ENCODE results near the gene THRAP3.

The THRAP3 gene

GRCh38 chr1:36321119-36321951 lies 97.1 kb downstream of the THRAP3 start:
- TF ChIP-seq CTCF (IDR thresholded peaks at IDR 0.05; ENCODE audit: borderline replicate concordance, extremely low read depth, low read length, poor library complexity, severe bottlenecking), result no peak
- TF ChIP-seq EZH2 (IDR thresholded peaks at IDR 0.05; ENCODE audit: borderline replicate concordance, low read depth, low read length, severe bottlenecking), result no peak
- Histone ChIP-seq H3K27ac (ENCODE audit: low read length) (no peak overlapping the region), H3K4me2 (ENCODE audit: insufficient read depth, low read length) (no peak overlapping the region), H3K79me2 (ENCODE audit: insufficient read depth, low read length) (no peaks in the 10 kb centered on the region), H3K36me3 (ENCODE audit: insufficient read depth, low read length) (no peaks in the 10 kb centered on the region), H3K4me1 (ENCODE audit: insufficient read depth, low read length) (peaks cover 16% of the 10 kb centered on the region), H3K27me3 (ENCODE audit: insufficient read depth, low read length, poor library complexity) (no peaks in the 10 kb centered on the region), H4K20me1 (ENCODE audit: insufficient read depth, low read length) (0 out of 2 replicates have a peak, but pooled peaks cover 2% of the 10 kb centered on the region), H3K9ac (ENCODE audit: low read depth, low read length) (no peak overlapping the region), H3K9me3 (ENCODE audit: insufficient read depth, low read length, severe bottlenecking) (no peaks in the 10 kb centered on the region), H3K4me3 (ENCODE audit: low read depth in 1 of 2, low read length in 2 of 2) (no peak overlapping the region), H2AFZ (ENCODE audit: low read depth, low read length) (no peak overlapping the region)
- DNase-seq (no peak), ATAC-seq (ENCODE audit: insufficient read depth, low read depth) (no peak)

GRCh38 chr1:36322041-36322785 lies 98.0 kb downstream of the THRAP3 start:
- peaks cover 16% of the 10 kb centered on the region for H3K4me1 ChIP-seq (ENCODE audit: insufficient read depth, low read length)
- TF ChIP-seq EZH2 (IDR thresholded peaks at IDR 0.05; ENCODE audit: borderline replicate concordance, low read depth, low read length, severe bottlenecking) (no peak), CTCF (IDR thresholded peaks at IDR 0.05; ENCODE audit: borderline replicate concordance, extremely low read depth, low read length, poor library complexity, severe bottlenecking) (no peak)
- no peak for DNase-seq

GRCh38 chr1:36322786-36323635 lies 98.8 kb downstream of the THRAP3 start:
- Histone ChIP-seq H3K4me3 (ENCODE audit: low read depth in 1 of 2, low read length in 2 of 2) (peak overlapping the region; percentile 24 to 53; a peak in 3 of 4 replicates), H3K36me3 (ENCODE audit: insufficient read depth, low read length) (no peaks in the 10 kb centered on the region), H3K79me2 (ENCODE audit: insufficient read depth, low read length) (no peaks in the 10 kb centered on the region), H4K20me1 (ENCODE audit: insufficient read depth, low read length) (0 out of 2 replicates have a peak, but pooled peaks cover 2% of the 10 kb centered on the region), H2AFZ (ENCODE audit: low read depth, low read length) (peak overlapping the region; percentile 71; the same call in 1 of the 2 replicates), H3K9me3 (ENCODE audit: insufficient read depth, low read length, severe bottlenecking) (no peaks in the 10 kb centered on the region), H3K4me2 (ENCODE audit: insufficient read depth, low read length) (peak overlapping the region; percentile 68), H3K9ac (ENCODE audit: low read depth, low read length) (peak overlapping the region; percentile 60), H3K27ac (ENCODE audit: low read length) (no peak overlapping the region), H3K27me3 (ENCODE audit: insufficient read depth, low read length, poor library complexity) (no peaks in the 10 kb centered on the region), H3K4me1 (ENCODE audit: insufficient read depth, low read length) (peaks cover 16% of the 10 kb centered on the region)
- TF ChIP-seq CTCF (IDR thresholded peaks at IDR 0.05; ENCODE audit: borderline replicate concordance, extremely low read depth, low read length, poor library complexity, severe bottlenecking) (no peak), EZH2 (IDR thresholded peaks at IDR 0.05; ENCODE audit: borderline replicate concordance, low read depth, low read length, severe bottlenecking) (no peak)
- peak; percentile 27 for DNase-seq
- ATAC-seq (ENCODE audit: insufficient read depth, low read depth), result peak; percentile 55

More at GRCh38 chr1:36322041-36322785, 98.0 kb downstream of the THRAP3 start:
- no peak overlapping the region for H3K27ac ChIP-seq (ENCODE audit: low read length)
- H3K4me3 ChIP-seq (ENCODE audit: low read depth in 1 of 2, low read length in 2 of 2), result no peak overlapping the region
- no peaks in the 10 kb centered on the region for H3K79me2 ChIP-seq (ENCODE audit: insufficient read depth, low read length)
- no peaks in the 10 kb centered on the region for H3K27me3 ChIP-seq (ENCODE audit: insufficient read depth, low read length, poor library complexity)
- no peaks in the 10 kb centered on the region for H3K9me3 ChIP-seq (ENCODE audit: insufficient read depth, low read length, severe bottlenecking)
- no peaks in the 10 kb centered on the region for H3K36me3 ChIP-seq (ENCODE audit: insufficient read depth, low read length)
- H3K9ac ChIP-seq (ENCODE audit: low read depth, low read length), result no peak overlapping the region
- no peak for ATAC-seq (ENCODE audit: insufficient read depth, low read depth)
- peak overlapping the region; percentile 68; the same call in 1 of the 2 replicates for H3K4me2 ChIP-seq (ENCODE audit: insufficient read depth, low read length)
- H4K20me1 ChIP-seq (ENCODE audit: insufficient read depth, low read length), result 0 out of 2 replicates have a peak, but pooled peaks cover 2% of the 10 kb centered on the region
- H2AFZ ChIP-seq (ENCODE audit: low read depth, low read length), result no peak overlapping the region
